OCI-LY3 (cell line): ENCODE data around the gene DUSP9.

ENCODE experiments used
- H2AFZ ChIP-seq: fragments of 200-600, 300-600 bp; shearing (Covaris generic); 2 replicates; pipeline ENCODE4 v1.6.0; 2014; ENCODE audit warnings: antibody characterized with exemption, low read depth, low read length
- H3K27ac ChIP-seq: fragments of 200-600, 300-600 bp; sonication (generic); 2 replicates; pipeline ENCODE4 v1.5.1; 2014; ENCODE audit warnings: mild to moderate bottlenecking, low read length, moderate library complexity, mixed read lengths
- H3K27me3 ChIP-seq: fragments of 200-600, 300-600 bp; sonication (generic); 2 replicates; pipeline ENCODE4 v1.6.1; 2014; ENCODE audit warnings: low read depth, low read length, mixed read lengths
- H3K36me3 ChIP-seq: fragments of 200-600, 300-600 bp; sonication (generic); replicated peaks from 2 replicates; pipeline ENCODE3; 2014; ENCODE audit warnings: low read depth, low read length, mixed read lengths
- H3K4me1 ChIP-seq: fragments of 300-600, 200-600 bp; sonication (generic); 2 replicates; pipeline ENCODE4 v1.6.1; 2014; ENCODE audit warnings: low read length, mixed read lengths
- H3K4me2 ChIP-seq: fragments of 200-600, 300-600 bp; sonication (generic); 2 replicates; pipeline ENCODE4 v1.6.1; 2014; ENCODE audit warnings: low read length, mixed read lengths
- H3K4me3 ChIP-seq: fragments of 300-600, 200-600 bp; sonication (generic); 2 replicates; pipeline ENCODE4 v1.5.1; 2014; ENCODE audit warnings: antibody characterized with exemption, mild to moderate bottlenecking, low read length, moderate library complexity
- H3K79me2 ChIP-seq: fragments of 300-600, 200-600 bp; shearing (Covaris generic); 2 replicates; pipeline ENCODE4 v1.6.1; 2014; ENCODE audit warnings: mild to moderate bottlenecking, low read length, mixed read lengths
- H3K9ac ChIP-seq: fragments of 300-600, 200-600 bp; shearing (Covaris generic); 2 replicates; pipeline ENCODE4 v1.6.0; 2014; ENCODE audit warnings: mild to moderate bottlenecking, low read length, moderate library complexity
- H3K9me3 ChIP-seq: fragments of 200-600, 300-600 bp; shearing (Covaris generic); 2 replicates; pipeline ENCODE4 v1.6.1; 2014; ENCODE audit warnings: low read length, mixed read lengths; ENCODE audit not compliant: insufficient read depth
- H4K20me1 ChIP-seq: fragments of 200-600, 300-600 bp; sonication (generic); 2 replicates; pipeline ENCODE4 v1.6.1; 2016; ENCODE audit warnings: low read length, mixed read lengths; ENCODE audit not compliant: insufficient read depth
- CTCF ChIP-seq: fragments of 200-600, 300-600 bp; sonication (generic); IDR thresholded peaks from 2 replicates; pipeline ENCODE4 v1.5.1; 2014; ENCODE audit warnings: antibody characterized with exemption, low read length, low read depth
- EZH2phosphoT487 ChIP-seq: fragments of 200-600 bp; shearing (Covaris generic); IDR thresholded peaks from 2 replicates; pipeline ENCODE4 v1.6.1; 2018; ENCODE audit warnings: antibody characterized with exemption, mixed run types, low read depth

DUSP9 gene

GRCh38 chrX:153684467-153685155 lies 37.6 kb downstream of the DUSP9 start:
- Histone ChIP-seq H3K9me3 (no peaks in the 10 kb centered on the region), H3K27ac (no peak overlapping the region), H3K36me3 (no peaks in the 10 kb centered on the region), H3K27me3 (no peaks in the 10 kb centered on the region), H3K4me3 (no peak overlapping the region), H3K9ac (no peak overlapping the region), H3K4me1 (no peaks in the 10 kb centered on the region), H3K79me2 (no peaks in the 10 kb centered on the region), H3K4me2 (no peak overlapping the region), H4K20me1 (no peaks in the 10 kb centered on the region), H2AFZ (no peak overlapping the region)
- no peak for TF ChIP-seq CTCF

GRCh38 chrX:153685156-153685536 lies 38.1 kb downstream of the DUSP9 start:
- no peak overlapping the region for H2AFZ ChIP-seq
- no peak for TF ChIP-seq EZH2phosphoT487
- TF ChIP-seq CTCF = no peak
- H3K27ac ChIP-seq = no peak overlapping the region
- no peaks in the 10 kb centered on the region for H3K27me3 ChIP-seq
- H4K20me1 ChIP-seq = no peaks in the 10 kb centered on the region
- H3K4me1 ChIP-seq = no peaks in the 10 kb centered on the region
- no peak overlapping the region for H3K9ac ChIP-seq
- H3K4me3 ChIP-seq = no peak overlapping the region
- no peaks in the 10 kb centered on the region for H3K79me2 ChIP-seq
- no peaks in the 10 kb centered on the region for H3K36me3 ChIP-seq
- no peaks in the 10 kb centered on the region for H3K9me3 ChIP-seq
- H3K4me2 ChIP-seq = no peak overlapping the region

GRCh38 chrX:153685751-153686696 lies 39.0 kb downstream of the DUSP9 start:
- Histone ChIP-seq H3K4me3 (no peak overlapping the region), H3K36me3 (no peaks in the 10 kb centered on the region), H2AFZ (no peak overlapping the region), H3K79me2 (no peaks in the 10 kb centered on the region), H3K4me2 (no peak overlapping the region), H4K20me1 (no peaks in the 10 kb centered on the region), H3K9me3 (no peaks in the 10 kb centered on the region), H3K9ac (no peak overlapping the region), H3K27me3 (no peaks in the 10 kb centered on the region), H3K27ac (no peak overlapping the region), H3K4me1 (no peaks in the 10 kb centered on the region)
- no peak for TF ChIP-seq EZH2phosphoT487
- no peak for TF ChIP-seq CTCF

GRCh38 chrX:153686711-153687110 lies 39.7 kb downstream of the DUSP9 start:
- TF ChIP-seq EZH2phosphoT487 (no peak), CTCF (no peak)
- no peaks in the 10 kb centered on the region for H3K27me3 ChIP-seq
- H3K36me3 ChIP-seq = no peaks in the 10 kb centered on the region
- H3K27ac ChIP-seq = no peak overlapping the region
- H3K4me3 ChIP-seq = peak overlapping the region; percentile 82; the same call in 1 of the 2 replicates
- H3K4me2 ChIP-seq = peak overlapping the region; percentile 83
- no peak overlapping the region for H3K9ac ChIP-seq
- no peaks in the 10 kb centered on the region for H3K9me3 ChIP-seq
- no peaks in the 10 kb centered on the region for H4K20me1 ChIP-seq
- H2AFZ ChIP-seq = peak overlapping the region; percentile 74; the same call in 1 of the 2 replicates
- no peaks in the 10 kb centered on the region for H3K79me2 ChIP-seq
- no peaks in the 10 kb centered on the region for H3K4me1 ChIP-seq
